ENCODE data around the gene CEP41.

DNA sequence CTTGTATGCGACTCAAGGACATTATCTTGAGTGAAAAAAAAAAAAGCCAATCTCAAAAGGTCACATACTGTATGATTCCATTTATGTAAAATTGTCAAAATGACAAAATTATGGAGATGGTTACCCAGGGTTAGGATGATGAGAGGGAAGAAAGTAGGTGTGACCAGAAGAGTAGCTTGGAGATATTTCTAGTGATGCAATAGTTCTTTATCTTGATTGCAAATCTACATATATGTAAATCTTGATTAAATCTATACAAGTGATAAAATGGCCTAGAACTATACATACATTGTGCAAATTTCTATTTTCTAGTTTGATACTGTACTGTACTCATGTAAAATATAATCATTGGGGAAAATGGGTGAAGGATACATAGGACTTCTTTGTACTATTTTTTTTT, 4.6 kb downstream of the CEP41 start:
- TF ChIP-seq, protein P1, sequence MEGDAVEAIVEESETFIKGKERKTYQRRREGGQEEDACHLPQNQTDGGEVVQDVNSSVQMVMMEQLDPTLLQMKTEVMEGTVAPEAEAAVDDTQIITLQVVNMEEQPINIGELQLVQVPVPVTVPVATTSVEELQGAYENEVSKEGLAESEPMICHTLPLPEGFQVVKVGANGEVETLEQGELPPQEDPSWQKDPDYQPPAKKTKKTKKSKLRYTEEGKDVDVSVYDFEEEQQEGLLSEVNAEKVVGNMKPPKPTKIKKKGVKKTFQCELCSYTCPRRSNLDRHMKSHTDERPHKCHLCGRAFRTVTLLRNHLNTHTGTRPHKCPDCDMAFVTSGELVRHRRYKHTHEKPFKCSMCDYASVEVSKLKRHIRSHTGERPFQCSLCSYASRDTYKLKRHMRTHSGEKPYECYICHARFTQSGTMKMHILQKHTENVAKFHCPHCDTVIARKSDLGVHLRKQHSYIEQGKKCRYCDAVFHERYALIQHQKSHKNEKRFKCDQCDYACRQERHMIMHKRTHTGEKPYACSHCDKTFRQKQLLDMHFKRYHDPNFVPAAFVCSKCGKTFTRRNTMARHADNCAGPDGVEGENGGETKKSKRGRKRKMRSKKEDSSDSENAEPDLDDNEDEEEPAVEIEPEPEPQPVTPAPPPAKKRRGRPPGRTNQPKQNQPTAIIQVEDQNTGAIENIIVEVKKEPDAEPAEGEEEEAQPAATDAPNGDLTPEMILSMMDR (IDR thresholded peaks at IDR 0.05): no peak
- TF ChIP-seq POLR2A (IDR thresholded peaks at IDR 0.05): no peak
